Putamen (tissue), 1 donor: ENCODE measurements around the gene POLD2.

Source experiments
- DNase-seq: peaks from one replicate; pipeline ENCODE4 v3.0.0-alpha.2; 2016; ENCODE audit warnings: low spot score

POLD2 gene

GRCh38 chr7:44112997-44113763 lies 10.2 kb downstream of the POLD2 start:
- DNase-seq: no peak

- no peak for DNase-seq
Measured at GRCh38 chr7:44112231-44112996, 10.9 kb downstream of the POLD2 start.

GRCh38 chr7:44111761-44112160 lies 11.6 kb downstream of the POLD2 start:
- DNase-seq: no peak

GRCh38 chr7:44110719-44111635 lies 12.4 kb downstream of the POLD2 start:
- DNase-seq: no peak

- DNase-seq: no peak
Measured at GRCh38 chr7:44109991-44110390, 13.4 kb downstream of the POLD2 start.

GRCh38 chr7:44108768-44109750 lies 14.3 kb downstream of the POLD2 start:
- DNase-seq: no peak

- DNase-seq: no peak
Measured at GRCh38 chr7:44107961-44108767, 15.2 kb downstream of the POLD2 start.

GRCh38 chr7:44107116-44107960 lies 16.0 kb downstream of the POLD2 start:
- no peak for DNase-seq

GRCh38 chr7:44106311-44107065 lies 16.9 kb downstream of the POLD2 start:
- DNase-seq: no peak

GRCh38 chr7:44105832-44106231 lies 17.5 kb downstream of the POLD2 start:
- no peak for DNase-seq

- DNase-seq: peak; percentile 61
Measured at GRCh38 chr7:44104860-44105771, 18.2 kb downstream of the POLD2 start.

- no peak for DNase-seq
Measured at GRCh38 chr7:44103923-44104859, 19.2 kb downstream of the POLD2 start, which contains the start of gene AEBP1. Gene AEBP1, plus strand, starts transcription at chr7:44104345. Its CDS starts 321 bp downstream, at chr7:44104666.

GRCh38 chr7:44103566-44103922 lies 19.8 kb downstream of the POLD2 start:
- DNase-seq: no peak

GRCh38 chr7:44102846-44103565 lies 20.3 kb downstream of the POLD2 start:
- DNase-seq: no peak
